ENCODE measurements around the gene BRPF1. TPM values are rescaled to one million over a fixed set of nuclear protein-coding genes. Genes with fewer than 3 reads are reported as not detected.

Gene BRPF1
- total RNA-seq, 1 donor from 2014 or later, result 28.0 TPM

DNA sequence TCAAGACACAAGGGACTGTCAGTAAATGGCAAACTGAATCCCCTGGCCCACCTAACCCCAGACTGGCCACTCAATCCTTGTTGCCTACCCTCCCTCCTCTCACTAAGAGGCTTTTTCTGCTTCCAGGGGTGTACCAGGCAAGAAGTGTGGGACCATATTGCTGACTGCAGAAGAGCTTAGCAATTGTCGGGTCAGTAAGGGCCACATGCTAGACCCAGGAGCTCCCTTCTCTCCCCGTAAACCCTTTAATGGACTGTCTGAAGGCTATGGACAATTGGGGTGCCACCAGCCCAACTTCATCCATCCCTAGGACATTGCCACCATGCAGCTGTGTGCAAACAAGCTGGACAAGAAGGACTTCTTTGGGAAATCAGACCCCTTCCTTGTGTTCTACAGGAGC is 19.1 kb upstream of the BRPF1 start:
- no peaks in the 10 kb centered on the region for H3K4me1 Mint-ChIP-seq (ENCODE audit: unreplicated experiment)
- H3K27ac Mint-ChIP-seq, result no peak overlapping the region
- no peaks in the 10 kb centered on the region for H3K36me3 Mint-ChIP-seq
- H3K9me3 Mint-ChIP-seq, result no peaks in the 10 kb centered on the region
- H3K4me3 Mint-ChIP-seq, result no peak overlapping the region
- H3K27me3 Mint-ChIP-seq, result peaks cover 54% of the 10 kb centered on the region
- DNase-seq (ENCODE audit: extremely low spot score, unreplicated experiment), result no peak
- TF ChIP-seq, protein P1, sequence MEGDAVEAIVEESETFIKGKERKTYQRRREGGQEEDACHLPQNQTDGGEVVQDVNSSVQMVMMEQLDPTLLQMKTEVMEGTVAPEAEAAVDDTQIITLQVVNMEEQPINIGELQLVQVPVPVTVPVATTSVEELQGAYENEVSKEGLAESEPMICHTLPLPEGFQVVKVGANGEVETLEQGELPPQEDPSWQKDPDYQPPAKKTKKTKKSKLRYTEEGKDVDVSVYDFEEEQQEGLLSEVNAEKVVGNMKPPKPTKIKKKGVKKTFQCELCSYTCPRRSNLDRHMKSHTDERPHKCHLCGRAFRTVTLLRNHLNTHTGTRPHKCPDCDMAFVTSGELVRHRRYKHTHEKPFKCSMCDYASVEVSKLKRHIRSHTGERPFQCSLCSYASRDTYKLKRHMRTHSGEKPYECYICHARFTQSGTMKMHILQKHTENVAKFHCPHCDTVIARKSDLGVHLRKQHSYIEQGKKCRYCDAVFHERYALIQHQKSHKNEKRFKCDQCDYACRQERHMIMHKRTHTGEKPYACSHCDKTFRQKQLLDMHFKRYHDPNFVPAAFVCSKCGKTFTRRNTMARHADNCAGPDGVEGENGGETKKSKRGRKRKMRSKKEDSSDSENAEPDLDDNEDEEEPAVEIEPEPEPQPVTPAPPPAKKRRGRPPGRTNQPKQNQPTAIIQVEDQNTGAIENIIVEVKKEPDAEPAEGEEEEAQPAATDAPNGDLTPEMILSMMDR (conservative IDR thresholded peaks at IDR 0.05), result no peak

DNA sequence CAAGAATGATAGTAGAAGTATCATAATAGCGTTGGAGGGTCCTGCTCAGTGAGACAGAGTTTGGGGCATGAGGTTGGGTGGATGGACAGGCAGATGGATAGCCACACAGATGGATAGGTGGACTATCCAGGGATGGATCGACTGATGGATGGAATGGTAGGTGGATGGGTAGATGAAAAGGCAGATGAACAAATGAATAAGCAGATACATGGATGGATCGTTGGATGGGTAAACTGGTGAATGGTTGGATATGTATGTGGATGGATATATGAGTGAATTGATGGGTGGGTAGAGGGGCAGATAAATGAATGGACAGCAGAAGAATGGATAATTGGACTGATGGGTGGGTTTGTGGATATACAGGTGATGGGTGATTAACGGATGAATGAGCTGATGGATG is 18.4 kb upstream of the BRPF1 start:
- H3K9me3 Mint-ChIP-seq, result no peaks in the 10 kb centered on the region
- H3K36me3 Mint-ChIP-seq, result no peaks in the 10 kb centered on the region
- DNase-seq (ENCODE audit: extremely low spot score, unreplicated experiment), result no peak
- no peak overlapping the region for H3K4me3 Mint-ChIP-seq
- no peak overlapping the region for H3K27ac Mint-ChIP-seq
- no peaks in the 10 kb centered on the region for H3K4me1 Mint-ChIP-seq (ENCODE audit: unreplicated experiment)
- TF ChIP-seq, protein P1 (conservative IDR thresholded peaks at IDR 0.05), result no peak
- H3K27me3 Mint-ChIP-seq, result peaks cover 58% of the 10 kb centered on the region

DNA sequence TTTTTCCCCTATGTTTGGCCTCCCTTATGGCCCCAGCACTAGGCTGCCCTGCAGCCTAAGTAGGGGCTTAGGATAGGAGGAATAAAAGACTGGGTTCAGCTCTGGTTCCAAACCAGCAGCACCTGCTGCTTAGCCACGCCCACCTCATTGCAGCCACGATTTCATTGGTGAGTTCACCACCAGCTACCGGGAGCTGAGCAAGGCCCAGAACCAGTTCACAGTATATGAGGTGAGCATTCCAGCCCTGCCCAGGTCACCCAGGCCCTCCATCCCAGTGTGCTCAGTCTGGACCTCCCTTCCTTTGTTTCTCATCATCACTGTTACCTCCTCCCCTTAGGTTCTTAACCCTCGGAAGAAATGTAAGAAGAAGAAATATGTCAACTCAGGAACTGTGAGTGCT is 16.4 kb upstream of the BRPF1 start:
- Mint-ChIP-seq H3K36me3 (no peaks in the 10 kb centered on the region), H3K4me3 (no peak overlapping the region), H3K27me3 (peaks cover 58% of the 10 kb centered on the region), H3K27ac (no peak overlapping the region), H3K4me1 (ENCODE audit: unreplicated experiment) (no peaks in the 10 kb centered on the region), H3K9me3 (no peaks in the 10 kb centered on the region)
- no peak for DNase-seq (ENCODE audit: extremely low spot score, unreplicated experiment)
- TF ChIP-seq, protein P1 (conservative IDR thresholded peaks at IDR 0.05), result no peak

DNA sequence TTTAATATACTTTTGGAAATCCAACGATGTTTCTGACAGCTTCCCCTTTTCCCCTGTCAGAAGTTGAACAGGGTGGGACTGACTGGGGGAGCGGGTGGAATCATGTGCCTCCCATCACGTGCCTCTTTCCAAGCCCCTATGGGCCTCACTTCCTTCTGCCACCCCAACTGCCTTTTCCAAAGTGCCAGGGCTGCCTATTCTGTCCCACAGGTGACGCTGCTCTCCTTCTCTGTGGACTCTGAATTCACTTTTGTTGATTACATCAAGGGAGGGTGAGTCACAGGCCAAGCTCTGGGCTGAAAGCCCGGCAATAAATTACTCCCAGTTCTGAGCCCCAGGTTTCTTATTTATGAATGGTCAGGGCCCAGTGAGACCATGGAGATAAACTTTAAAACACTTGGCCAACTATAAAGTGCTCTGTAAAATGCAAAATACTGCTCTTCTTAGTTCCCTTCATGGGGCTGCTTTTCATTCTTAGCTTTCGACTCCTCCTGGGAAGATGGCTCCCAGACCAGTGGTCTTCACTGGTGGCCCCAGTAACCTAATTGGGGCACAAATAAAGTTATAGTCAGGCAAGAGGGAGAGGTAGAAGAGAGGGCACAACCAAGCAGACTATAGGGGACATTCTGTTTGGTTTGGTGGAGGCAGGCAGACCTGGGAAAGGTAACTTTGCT is 15.6 kb upstream of the BRPF1 start:
- Mint-ChIP-seq H3K9me3 (no peaks in the 10 kb centered on the region), H3K4me3 (no peak overlapping the region), H3K36me3 (no peaks in the 10 kb centered on the region), H3K27me3 (peaks cover 56% of the 10 kb centered on the region), H3K4me1 (ENCODE audit: unreplicated experiment) (no peaks in the 10 kb centered on the region), H3K27ac (no peak overlapping the region)
- no peak for DNase-seq (ENCODE audit: extremely low spot score, unreplicated experiment)
- TF ChIP-seq, protein P1 (conservative IDR thresholded peaks at IDR 0.05), result peak; percentile 16

DNA sequence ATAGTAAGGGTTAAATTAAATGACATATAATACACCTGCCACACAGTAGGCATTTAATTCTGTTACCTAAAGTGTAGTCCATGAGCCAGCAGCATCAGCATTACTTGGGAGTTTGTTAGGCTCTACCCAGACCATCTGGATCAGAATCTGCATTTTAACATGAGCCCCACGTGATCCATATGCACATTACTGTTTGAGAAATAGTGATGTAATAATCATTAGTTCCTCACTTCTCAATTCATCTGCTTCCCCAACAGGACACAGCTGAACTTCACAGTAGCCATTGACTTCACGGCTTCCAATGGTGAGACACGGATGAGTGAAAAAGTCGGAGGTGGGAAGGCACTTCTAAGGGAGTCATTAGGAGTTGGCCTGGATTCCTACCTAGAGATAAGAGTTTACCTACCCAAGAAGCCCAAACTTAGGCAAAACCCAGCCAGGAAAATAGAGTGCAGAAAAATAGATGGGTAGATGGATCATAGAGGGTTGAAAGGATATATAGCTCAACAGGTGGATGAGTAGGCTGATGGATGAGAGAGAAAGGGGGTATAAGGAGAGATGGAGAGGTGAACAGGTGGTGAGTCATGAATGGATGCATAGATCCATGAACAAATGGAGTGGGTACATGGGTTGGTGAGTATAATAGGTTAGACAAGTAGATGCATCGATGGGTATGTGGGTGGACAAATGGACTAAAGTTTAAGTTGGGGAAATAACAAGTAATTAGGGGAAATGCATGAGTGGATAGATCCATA is 14.6 kb upstream of the BRPF1 start:
- no peak for DNase-seq (ENCODE audit: extremely low spot score, unreplicated experiment)
- H3K36me3 Mint-ChIP-seq, result no peaks in the 10 kb centered on the region
- H3K4me1 Mint-ChIP-seq (ENCODE audit: unreplicated experiment), result no peaks in the 10 kb centered on the region
- H3K27me3 Mint-ChIP-seq, result peaks cover 58% of the 10 kb centered on the region
- TF ChIP-seq, protein P1 (conservative IDR thresholded peaks at IDR 0.05), result no peak
- no peak overlapping the region for H3K27ac Mint-ChIP-seq
- H3K4me3 Mint-ChIP-seq, result no peak overlapping the region
- H3K9me3 Mint-ChIP-seq, result no peaks in the 10 kb centered on the region

All from type B pancreatic cell (in vitro differentiated cells).